Measurements from ENCODE around the gene TMSB4X. TPM values are rescaled to one million over a fixed set of nuclear protein-coding genes. Genes with fewer than 3 reads are reported as not detected.

Gene TMSB4X
- total and polyA plus RNA-seq, 2 of the 13 experiments (the other 11 are each of a cell fraction or from before 2014, with no cell fraction given) = 10.5 to 29.6 TPM

DNA sequence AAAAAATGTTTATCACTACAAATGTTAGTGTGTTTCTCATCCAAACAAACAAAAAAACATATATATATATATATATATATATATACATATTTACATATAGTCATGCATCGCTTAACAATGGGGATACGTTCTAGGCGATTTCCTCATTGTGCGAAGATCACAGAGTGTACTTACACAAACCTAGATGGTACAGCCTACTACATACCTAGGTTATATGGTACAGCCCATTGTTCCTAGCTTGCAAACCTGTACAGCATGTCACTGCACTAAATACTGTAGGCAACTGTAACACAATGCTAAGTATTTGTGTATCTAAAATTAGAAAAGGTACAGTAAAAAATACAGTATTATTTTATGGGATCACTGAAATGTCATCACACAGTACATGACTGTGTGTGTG lies 16.4 kb upstream of the TMSB4X start:
- Histone ChIP-seq H2AFZ (ENCODE audit: low read length) (no peak overlapping the region), H3K4me1 (ENCODE audit: insufficient read depth, low read length) (peaks cover 15% of the 10 kb centered on the region), H3K79me2 (ENCODE audit: insufficient read depth, low read length) (no peaks in the 10 kb centered on the region), H3K4me3 (replicated peaks in 1 of 3; ENCODE audit: insufficient read depth in 1 of 3, low read depth in 2 of 3, low read length in 3 of 3) (no peak overlapping the region), H3K36me3 (replicated peaks in 1 of 2; ENCODE audit: control insufficient read depth in 1 of 2, insufficient read depth in 2 of 2, low read length in 2 of 2) (no peaks in the 10 kb centered on the region), H3K9me3 (ENCODE audit: low read length) (no peaks in the 10 kb centered on the region), H4K20me1 (ENCODE audit: insufficient read depth, low read length) (no peaks in the 10 kb centered on the region), H3K4me2 (ENCODE audit: low read depth, low read length) (no peak overlapping the region), H3K27me3 (ENCODE audit: control insufficient read depth in 1 of 2, insufficient read depth in 2 of 2, low read length in 2 of 2) (no peaks in the 10 kb centered on the region), H3K9ac (ENCODE audit: insufficient read depth, low read depth, low read length) (no peak overlapping the region), H3K27ac (ENCODE audit: extremely low read length, insufficient read depth, low read length) (no peak overlapping the region)
- DNase-seq (ENCODE audit: low spot score) = no peak
- ATAC-seq = no peak
- WGBS (ENCODE audit: low lambda C conversion rate) = 94% methylated on average over 4 of the region's 4 CpGs
- no peak for FAIRE-seq
- TF ChIP-seq ZNF30 (CRISPR knock-in tag; IDR thresholded peaks at IDR 0.05) = no peak
- TF ChIP-seq, protein P1, sequence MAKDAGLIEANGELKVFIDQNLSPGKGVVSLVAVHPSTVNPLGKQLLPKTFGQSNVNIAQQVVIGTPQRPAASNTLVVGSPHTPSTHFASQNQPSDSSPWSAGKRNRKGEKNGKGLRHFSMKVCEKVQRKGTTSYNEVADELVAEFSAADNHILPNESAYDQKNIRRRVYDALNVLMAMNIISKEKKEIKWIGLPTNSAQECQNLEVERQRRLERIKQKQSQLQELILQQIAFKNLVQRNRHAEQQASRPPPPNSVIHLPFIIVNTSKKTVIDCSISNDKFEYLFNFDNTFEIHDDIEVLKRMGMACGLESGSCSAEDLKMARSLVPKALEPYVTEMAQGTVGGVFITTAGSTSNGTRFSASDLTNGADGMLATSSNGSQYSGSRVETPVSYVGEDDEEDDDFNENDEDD (CRISPR knock-in tag; IDR thresholded peaks at IDR 0.05; ENCODE audit: borderline replicate concordance) = no peak
- no peak for TF ChIP-seq ZNF207 (IDR thresholded peaks at IDR 0.05; ENCODE audit: borderline replicate concordance)
- TF ChIP-seq, protein P2, sequence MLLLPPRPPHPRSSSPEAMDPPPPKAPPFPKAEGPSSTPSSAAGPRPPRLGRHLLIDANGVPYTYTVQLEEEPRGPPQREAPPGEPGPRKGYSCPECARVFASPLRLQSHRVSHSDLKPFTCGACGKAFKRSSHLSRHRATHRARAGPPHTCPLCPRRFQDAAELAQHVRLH (CRISPR knock-in tag; IDR thresholded peaks at IDR 0.05; ENCODE audit: borderline replicate concordance, low read depth) = no peak
- no peak for TF ChIP-seq ZFY (CRISPR knock-in tag; IDR thresholded peaks at IDR 0.05)
- no peak for TF ChIP-seq ARID2 (CRISPR knock-in tag; IDR thresholded peaks at IDR 0.05; ENCODE audit: borderline replicate concordance)
- TF ChIP-seq ZNF605 (CRISPR knock-in tag; IDR thresholded peaks at IDR 0.05) = no peak
- TF ChIP-seq, protein P3, sequence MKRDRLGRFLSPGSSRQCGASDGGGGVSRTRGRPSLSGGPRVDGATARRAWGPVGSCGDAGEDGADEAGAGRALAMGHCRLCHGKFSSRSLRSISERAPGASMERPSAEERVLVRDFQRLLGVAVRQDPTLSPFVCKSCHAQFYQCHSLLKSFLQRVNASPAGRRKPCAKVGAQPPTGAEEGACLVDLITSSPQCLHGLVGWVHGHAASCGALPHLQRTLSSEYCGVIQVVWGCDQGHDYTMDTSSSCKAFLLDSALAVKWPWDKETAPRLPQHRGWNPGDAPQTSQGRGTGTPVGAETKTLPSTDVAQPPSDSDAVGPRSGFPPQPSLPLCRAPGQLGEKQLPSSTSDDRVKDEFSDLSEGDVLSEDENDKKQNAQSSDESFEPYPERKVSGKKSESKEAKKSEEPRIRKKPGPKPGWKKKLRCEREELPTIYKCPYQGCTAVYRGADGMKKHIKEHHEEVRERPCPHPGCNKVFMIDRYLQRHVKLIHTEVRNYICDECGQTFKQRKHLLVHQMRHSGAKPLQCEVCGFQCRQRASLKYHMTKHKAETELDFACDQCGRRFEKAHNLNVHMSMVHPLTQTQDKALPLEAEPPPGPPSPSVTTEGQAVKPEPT (CRISPR knock-in tag; IDR thresholded peaks at IDR 0.05; ENCODE audit: low read depth) = no peak
- TF ChIP-seq ZNF431 (CRISPR knock-in tag; IDR thresholded peaks at IDR 0.05; ENCODE audit: borderline replicate concordance, low read depth) = no peak
- TF ChIP-seq, protein P4, sequence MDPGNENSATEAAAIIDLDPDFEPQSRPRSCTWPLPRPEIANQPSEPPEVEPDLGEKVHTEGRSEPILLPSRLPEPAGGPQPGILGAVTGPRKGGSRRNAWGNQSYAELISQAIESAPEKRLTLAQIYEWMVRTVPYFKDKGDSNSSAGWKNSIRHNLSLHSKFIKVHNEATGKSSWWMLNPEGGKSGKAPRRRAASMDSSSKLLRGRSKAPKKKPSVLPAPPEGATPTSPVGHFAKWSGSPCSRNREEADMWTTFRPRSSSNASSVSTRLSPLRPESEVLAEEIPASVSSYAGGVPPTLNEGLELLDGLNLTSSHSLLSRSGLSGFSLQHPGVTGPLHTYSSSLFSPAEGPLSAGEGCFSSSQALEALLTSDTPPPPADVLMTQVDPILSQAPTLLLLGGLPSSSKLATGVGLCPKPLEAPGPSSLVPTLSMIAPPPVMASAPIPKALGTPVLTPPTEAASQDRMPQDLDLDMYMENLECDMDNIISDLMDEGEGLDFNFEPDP (CRISPR knock-in tag; conservative IDR thresholded peaks at IDR 0.05) = no peak
- TF ChIP-seq ZNF768 (CRISPR knock-in tag; IDR thresholded peaks at IDR 0.05) = no peak
- no peak for TF ChIP-seq CREB1 (IDR thresholded peaks at IDR 0.05)
- TF ChIP-seq CREB1 (CRISPR knock-in tag; IDR thresholded peaks at IDR 0.05) = no peak
- TF ChIP-seq, protein P5, sequence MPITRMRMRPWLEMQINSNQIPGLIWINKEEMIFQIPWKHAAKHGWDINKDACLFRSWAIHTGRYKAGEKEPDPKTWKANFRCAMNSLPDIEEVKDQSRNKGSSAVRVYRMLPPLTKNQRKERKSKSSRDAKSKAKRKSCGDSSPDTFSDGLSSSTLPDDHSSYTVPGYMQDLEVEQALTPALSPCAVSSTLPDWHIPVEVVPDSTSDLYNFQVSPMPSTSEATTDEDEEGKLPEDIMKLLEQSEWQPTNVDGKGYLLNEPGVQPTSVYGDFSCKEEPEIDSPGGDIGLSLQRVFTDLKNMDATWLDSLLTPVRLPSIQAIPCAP (CRISPR knock-in tag; IDR thresholded peaks at IDR 0.05; ENCODE audit: low read depth) = no peak
- TF ChIP-seq, protein P6, sequence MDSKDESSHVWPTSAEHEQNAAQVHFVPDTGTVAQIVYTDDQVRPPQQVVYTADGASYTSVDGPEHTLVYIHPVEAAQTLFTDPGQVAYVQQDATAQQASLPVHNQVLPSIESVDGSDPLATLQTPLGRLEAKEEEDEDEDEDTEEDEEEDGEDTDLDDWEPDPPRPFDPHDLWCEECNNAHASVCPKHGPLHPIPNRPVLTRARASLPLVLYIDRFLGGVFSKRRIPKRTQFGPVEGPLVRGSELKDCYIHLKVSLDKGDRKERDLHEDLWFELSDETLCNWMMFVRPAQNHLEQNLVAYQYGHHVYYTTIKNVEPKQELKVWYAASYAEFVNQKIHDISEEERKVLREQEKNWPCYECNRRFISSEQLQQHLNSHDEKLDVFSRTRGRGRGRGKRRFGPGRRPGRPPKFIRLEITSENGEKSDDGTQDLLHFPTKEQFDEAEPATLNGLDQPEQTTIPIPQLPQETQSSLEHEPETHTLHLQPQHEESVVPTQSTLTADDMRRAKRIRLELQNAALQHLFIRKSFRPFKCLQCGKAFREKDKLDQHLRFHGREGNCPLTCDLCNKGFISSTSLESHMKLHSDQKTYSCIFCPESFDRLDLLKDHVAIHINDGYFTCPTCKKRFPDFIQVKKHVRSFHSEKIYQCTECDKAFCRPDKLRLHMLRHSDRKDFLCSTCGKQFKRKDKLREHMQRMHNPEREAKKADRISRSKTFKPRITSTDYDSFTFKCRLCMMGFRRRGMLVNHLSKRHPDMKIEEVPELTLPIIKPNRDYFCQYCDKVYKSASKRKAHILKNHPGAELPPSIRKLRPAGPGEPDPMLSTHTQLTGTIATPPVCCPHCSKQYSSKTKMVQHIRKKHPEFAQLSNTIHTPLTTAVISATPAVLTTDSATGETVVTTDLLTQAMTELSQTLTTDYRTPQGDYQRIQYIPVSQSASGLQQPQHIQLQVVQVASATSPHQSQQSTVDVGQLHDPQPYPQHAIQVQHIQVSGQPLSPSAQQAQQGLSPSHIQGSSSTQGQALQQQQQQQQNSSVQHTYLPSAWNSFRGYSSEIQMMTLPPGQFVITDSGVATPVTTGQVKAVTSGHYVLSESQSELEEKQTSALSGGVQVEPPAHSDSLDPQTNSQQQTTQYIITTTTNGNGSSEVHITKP (CRISPR knock-in tag; IDR thresholded peaks at IDR 0.05; ENCODE audit: low read depth) = no peak
- intact Hi-C loops (cut with micrococcal nuclease; ENCODE audit: unreplicated experiment) = no loop called here
- CTCF ChIA-PET (ENCODE audit: low intra/inter-chr PET ratio, low total read pairs) = no interaction called here
- in situ Hi-C loops (cut with HindIII; ENCODE audit: extremely low pct_ligation_motif_present, low pct_unique_long_range_greater_than_20kb) = loop anchor here (10.0 kb wide), 1 partner anchor 536 kb away; no protein-coding TSS in a partner anchor
- BruUV-seq (replicated peaks) = no TSS peak
- POLR2A ChIA-PET = no interaction called here
